Liver (tissue), 3 donors: ENCODE results near the gene TNS3.

ENCODE experiments used
- ATF3 ChIP-seq: IDR thresholded peaks from 2 replicates; pipeline ENCODE4 v1.6.1; 2016; ENCODE audit warnings: antibody characterized with exemption
- HNF4G ChIP-seq: IDR thresholded peaks from 2 replicates; pipeline ENCODE4 v1.6.1; 2016; ENCODE audit warnings: antibody characterized with exemption
- TF ChIP-seq, protein P1 (sequence below): fragments of 150-350 bp; IDR thresholded peaks from 2 replicates; pipeline ENCODE4 v1.5.1; 2017; ENCODE audit warnings: improper control_type of control experiment, low read depth, low read length; ENCODE audit not compliant: missing input control
- donor health status: healthy.
- donor health status: healthy.

DNA sequence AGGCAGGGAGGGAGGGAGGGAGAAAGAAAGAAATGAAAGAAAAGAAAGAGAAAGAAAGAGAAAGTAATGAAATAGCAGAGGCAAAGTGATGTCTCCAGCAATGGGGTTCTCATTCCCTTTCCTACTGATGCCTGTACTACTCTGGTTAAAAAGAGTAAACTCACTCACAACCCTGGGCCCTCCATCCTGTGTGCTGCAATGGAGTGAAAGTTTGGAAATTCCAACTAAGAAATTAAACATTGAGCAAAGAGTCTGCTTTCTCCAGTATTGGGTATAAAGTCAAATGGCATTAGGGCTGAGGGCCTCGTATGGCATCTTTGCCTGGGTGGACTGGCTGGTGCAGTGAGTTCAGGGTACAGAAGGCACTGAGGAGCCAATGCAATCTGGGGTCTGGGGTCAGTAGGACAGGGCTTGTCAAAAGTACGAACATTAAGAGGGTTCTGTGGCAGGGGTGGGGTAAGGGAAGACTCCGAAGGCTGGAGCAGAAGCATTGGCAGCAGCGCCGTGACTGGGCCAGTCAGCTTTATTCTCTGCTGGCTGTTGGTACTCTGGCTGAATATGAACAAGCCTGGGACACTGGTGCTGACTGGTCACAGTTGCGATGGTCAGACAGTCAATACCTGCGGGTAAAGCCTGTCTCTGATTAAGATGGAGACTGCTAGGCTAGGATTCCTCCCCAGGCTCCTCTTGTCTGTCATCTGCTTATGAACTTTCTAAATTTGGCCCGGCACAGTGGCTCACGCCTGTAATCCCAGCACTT lies 24.1 kb upstream of the TNS3 start:
- TF ChIP-seq, protein P1, sequence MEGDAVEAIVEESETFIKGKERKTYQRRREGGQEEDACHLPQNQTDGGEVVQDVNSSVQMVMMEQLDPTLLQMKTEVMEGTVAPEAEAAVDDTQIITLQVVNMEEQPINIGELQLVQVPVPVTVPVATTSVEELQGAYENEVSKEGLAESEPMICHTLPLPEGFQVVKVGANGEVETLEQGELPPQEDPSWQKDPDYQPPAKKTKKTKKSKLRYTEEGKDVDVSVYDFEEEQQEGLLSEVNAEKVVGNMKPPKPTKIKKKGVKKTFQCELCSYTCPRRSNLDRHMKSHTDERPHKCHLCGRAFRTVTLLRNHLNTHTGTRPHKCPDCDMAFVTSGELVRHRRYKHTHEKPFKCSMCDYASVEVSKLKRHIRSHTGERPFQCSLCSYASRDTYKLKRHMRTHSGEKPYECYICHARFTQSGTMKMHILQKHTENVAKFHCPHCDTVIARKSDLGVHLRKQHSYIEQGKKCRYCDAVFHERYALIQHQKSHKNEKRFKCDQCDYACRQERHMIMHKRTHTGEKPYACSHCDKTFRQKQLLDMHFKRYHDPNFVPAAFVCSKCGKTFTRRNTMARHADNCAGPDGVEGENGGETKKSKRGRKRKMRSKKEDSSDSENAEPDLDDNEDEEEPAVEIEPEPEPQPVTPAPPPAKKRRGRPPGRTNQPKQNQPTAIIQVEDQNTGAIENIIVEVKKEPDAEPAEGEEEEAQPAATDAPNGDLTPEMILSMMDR = no peak
- TF ChIP-seq ATF3 = no peak
- TF ChIP-seq HNF4G = no peak
